ENCODE data around the gene GCK. TPM values are rescaled to one million over a fixed set of nuclear protein-coding genes. Genes with fewer than 3 reads are reported as not detected.

The GCK gene
- total and polyA plus RNA-seq, 2 of the 13 experiments (the other 11 are each of a cell fraction or from before 2014, with no cell fraction given), result not detected

GRCh38 chr7:44114586-44115310, 74.5 kb downstream of the GCK start:
- no peak overlapping the region for H3K4me2 ChIP-seq (ENCODE audit: low read depth, low read length)
- in situ Hi-C loops (cut with HindIII; ENCODE audit: extremely low pct_ligation_motif_present, low pct_unique_long_range_greater_than_20kb) (no loop called here), intact Hi-C loops (cut with micrococcal nuclease; ENCODE audit: unreplicated experiment) (no loop called here)
- H3K9ac ChIP-seq (ENCODE audit: insufficient read depth, low read depth, low read length), result no peak overlapping the region
- H3K36me3 ChIP-seq (replicated peaks in 1 of 2; ENCODE audit: control insufficient read depth in 1 of 2, insufficient read depth in 2 of 2, low read length in 2 of 2), result peaks cover 19 to 36% of the 10 kb centered on the region in 2 experiments; a peak in 4 of 5 replicates
- FAIRE-seq (no peak), ATAC-seq (no peak), DNase-seq (ENCODE audit: low spot score) (no peak)
- no peaks in the 10 kb centered on the region for H3K9me3 ChIP-seq (ENCODE audit: low read length)
- BruUV-seq (replicated peaks), result no TSS peak
- H2AFZ ChIP-seq (ENCODE audit: low read length), result no peak overlapping the region
- TF ChIP-seq CEBPB (IDR thresholded peaks at IDR 0.05; ENCODE audit: borderline replicate concordance, low read depth, low read length), result no peak
- no peak for TF ChIP-seq RARG (CRISPR knock-in tag; IDR thresholded peaks at IDR 0.05; ENCODE audit: low read depth)
- no peak for TF ChIP-seq HHEX (CRISPR knock-in tag; IDR thresholded peaks at IDR 0.05)
- no peak for TF ChIP-seq TSC22D2 (CRISPR knock-in tag; IDR thresholded peaks at IDR 0.05; ENCODE audit: borderline replicate concordance)
- CTCF ChIA-PET (ENCODE audit: low intra/inter-chr PET ratio, low total read pairs), result no interaction called here
- WGBS (ENCODE audit: low lambda C conversion rate), result 64% methylated on average over 2 of the region's 12 CpGs
- no peaks in the 10 kb centered on the region for H3K79me2 ChIP-seq (ENCODE audit: insufficient read depth, low read length)
- no peaks in the 10 kb centered on the region for H4K20me1 ChIP-seq (ENCODE audit: insufficient read depth, low read length)
- H3K27ac ChIP-seq (ENCODE audit: extremely low read length, insufficient read depth, low read length), result no peak overlapping the region
- peaks cover 0 to 5% of the 10 kb centered on the region in 2 experiments; a peak in 1 of 5 replicates for H3K27me3 ChIP-seq (ENCODE audit: control insufficient read depth in 1 of 2, insufficient read depth in 2 of 2, low read length in 2 of 2)
- POLR2A ChIA-PET, result interaction anchor here (0.7 to 1.0 kb wide), 2 partner anchors 9 to 26 kb away, joined by 3 to 5 read pairs; partner anchors contain the start of gene POLD2
- no peak overlapping the region for H3K4me3 ChIP-seq (replicated peaks in 1 of 3; ENCODE audit: insufficient read depth in 1 of 3, low read depth in 2 of 3, low read length in 3 of 3)
- no peaks in the 10 kb centered on the region for H3K4me1 ChIP-seq (ENCODE audit: insufficient read depth, low read length)

GRCh38 chr7:44113764-44114354, 75.4 kb downstream of the GCK start:
- Histone ChIP-seq H3K9me3 (ENCODE audit: low read length) (no peaks in the 10 kb centered on the region), H3K36me3 (replicated peaks in 1 of 2; ENCODE audit: control insufficient read depth in 1 of 2, insufficient read depth in 2 of 2, low read length in 2 of 2) (peaks cover 16 to 27% of the 10 kb centered on the region in 2 experiments; a peak in 4 of 5 replicates), H3K79me2 (ENCODE audit: insufficient read depth, low read length) (no peaks in the 10 kb centered on the region), H2AFZ (ENCODE audit: low read length) (no peak overlapping the region), H3K4me3 (replicated peaks in 1 of 3; ENCODE audit: insufficient read depth in 1 of 3, low read depth in 2 of 3, low read length in 3 of 3) (no peak overlapping the region), H3K27me3 (ENCODE audit: control insufficient read depth in 1 of 2, insufficient read depth in 2 of 2, low read length in 2 of 2) (peaks cover 0 to 6% of the 10 kb centered on the region in 2 experiments; a peak in 2 of 5 replicates), H3K9ac (ENCODE audit: insufficient read depth, low read depth, low read length) (no peak overlapping the region), H3K27ac (ENCODE audit: extremely low read length, insufficient read depth, low read length) (no peak overlapping the region), H4K20me1 (ENCODE audit: insufficient read depth, low read length) (no peaks in the 10 kb centered on the region), H3K4me2 (ENCODE audit: low read depth, low read length) (no peak overlapping the region), H3K4me1 (ENCODE audit: insufficient read depth, low read length) (no peaks in the 10 kb centered on the region)
- TF ChIP-seq ZNF570 (CRISPR knock-in tag; IDR thresholded peaks at IDR 0.05; ENCODE audit: borderline replicate concordance), result no peak
- no peak for TF ChIP-seq ZNF343 (CRISPR knock-in tag; IDR thresholded peaks at IDR 0.05)
- TF ChIP-seq ZNF264 (CRISPR knock-in tag; IDR thresholded peaks at IDR 0.05), result no peak
- no peak for TF ChIP-seq MAF1 (CRISPR knock-in tag; IDR thresholded peaks at IDR 0.05; ENCODE audit: borderline replicate concordance)
- TF ChIP-seq XRCC5 (optimal IDR thresholded peaks at IDR 0.05; ENCODE audit: low read length), result no peak
- TF ChIP-seq RBFOX2 (IDR thresholded peaks at IDR 0.05; ENCODE audit: low read depth, low read length), result peak; percentile 54; the same call in 1 of the 2 replicates
- TF ChIP-seq AGO2 (optimal IDR thresholded peaks at IDR 0.05; ENCODE audit: low read depth, low read length), result peak; percentile 36
- no peak for TF ChIP-seq ZNF790 (CRISPR knock-in tag; IDR thresholded peaks at IDR 0.05; ENCODE audit: borderline replicate concordance)
- no peak for TF ChIP-seq ZBTB39 (CRISPR knock-in tag; IDR thresholded peaks at IDR 0.05)
- TF ChIP-seq ETS1 (CRISPR knock-in tag; IDR thresholded peaks at IDR 0.05), result no peak
- TF ChIP-seq ZNF629 (CRISPR knock-in tag; conservative IDR thresholded peaks at IDR 0.05), result no peak
- no TSS peak for BruUV-seq (replicated peaks)
- in situ Hi-C loops (cut with HindIII; ENCODE audit: extremely low pct_ligation_motif_present, low pct_unique_long_range_greater_than_20kb), result no loop called here
- intact Hi-C loops (cut with micrococcal nuclease; ENCODE audit: unreplicated experiment), result no loop called here
- no peak for FAIRE-seq
- POLR2A ChIA-PET, result no interaction called here
- DNase-seq (ENCODE audit: low spot score), result no peak
- CTCF ChIA-PET (ENCODE audit: low intra/inter-chr PET ratio, low total read pairs), result no interaction called here
- 96% methylated on average over 24 of the region's 24 CpGs for WGBS (ENCODE audit: low lambda C conversion rate)
- no peak for ATAC-seq

Measured in HepG2 (cell line).